Neural crest cell (in vitro differentiated cells): ENCODE data around the gene RERE. TPM values are rescaled to one million over a fixed set of nuclear protein-coding genes. Genes with fewer than 3 reads are reported as not detected.
A peak's percentile ranks its signal among the peaks of the same experiment; 100 is the strongest.
"Not testable (repeated sequence)": the region's sequence is repeated elsewhere in the genome, so short reads cannot be mapped to it uniquely, and the experiment has no call there.

ENCODE experiments used
- DNase-seq: peaks from one replicate; pipeline ENCODE4 v3.0.0; 2021; ENCODE audit warnings: low read depth, mixed read lengths, low spot score
- H3K27ac Mint-ChIP-seq: one replicate; pipeline ENCODE4 v1.8.0; 2021; ENCODE audit warnings: mild to moderate bottlenecking, mixed read lengths; ENCODE audit not compliant: unreplicated experiment
- H3K27me3 Mint-ChIP-seq: 2 replicates; pipeline ENCODE4 v1.8.0; 2021; ENCODE audit warnings: low read depth, mild to moderate bottlenecking, mixed read lengths
- H3K36me3 Mint-ChIP-seq: 2 replicates; pipeline ENCODE4 v1.8.0; 2021; ENCODE audit warnings: low read depth, mild to moderate bottlenecking, mixed read lengths
- H3K4me1 Mint-ChIP-seq: 2 replicates; pipeline ENCODE4 v1.8.0; 2021; ENCODE audit warnings: mixed read lengths
- H3K4me3 Mint-ChIP-seq: one replicate; pipeline ENCODE4 v1.8.0; 2021; ENCODE audit warnings: mild to moderate bottlenecking, mixed read lengths
- H3K9me3 Mint-ChIP-seq: 2 replicates; pipeline ENCODE4 v1.8.0; 2021; ENCODE audit warnings: mixed read lengths
- total RNA-seq: library from RNA; stranded (reverse); gene quantifications from 2 replicates; pipeline ENCODE4 v1.2.1, GENCODE V29; 2021
- TF ChIP-seq, protein P1 (sequence below): fragments of 200-600 bp; sonication (generic); conservative IDR thresholded peaks from 2 replicates; pipeline ENCODE4 v1.5.0; 2021; ENCODE audit warnings: antibody characterized with exemption, mild to moderate bottlenecking

RERE gene
- total RNA-seq, 1 donor from 2014 or later, result 122 TPM

GRCh38 chr1:8699679-8700078 lies 117.8 kb downstream of the RERE start:
- H3K36me3 Mint-ChIP-seq, result no peaks in the 10 kb centered on the region
- H3K4me1 Mint-ChIP-seq, result peaks cover 70% of the 10 kb centered on the region
- no peaks in the 10 kb centered on the region for H3K9me3 Mint-ChIP-seq
- H3K27ac Mint-ChIP-seq, result no peak overlapping the region
- peak overlapping the region; percentile 69 for H3K4me3 Mint-ChIP-seq
- H3K27me3 Mint-ChIP-seq, result no peaks in the 10 kb centered on the region
- TF ChIP-seq, protein P1, sequence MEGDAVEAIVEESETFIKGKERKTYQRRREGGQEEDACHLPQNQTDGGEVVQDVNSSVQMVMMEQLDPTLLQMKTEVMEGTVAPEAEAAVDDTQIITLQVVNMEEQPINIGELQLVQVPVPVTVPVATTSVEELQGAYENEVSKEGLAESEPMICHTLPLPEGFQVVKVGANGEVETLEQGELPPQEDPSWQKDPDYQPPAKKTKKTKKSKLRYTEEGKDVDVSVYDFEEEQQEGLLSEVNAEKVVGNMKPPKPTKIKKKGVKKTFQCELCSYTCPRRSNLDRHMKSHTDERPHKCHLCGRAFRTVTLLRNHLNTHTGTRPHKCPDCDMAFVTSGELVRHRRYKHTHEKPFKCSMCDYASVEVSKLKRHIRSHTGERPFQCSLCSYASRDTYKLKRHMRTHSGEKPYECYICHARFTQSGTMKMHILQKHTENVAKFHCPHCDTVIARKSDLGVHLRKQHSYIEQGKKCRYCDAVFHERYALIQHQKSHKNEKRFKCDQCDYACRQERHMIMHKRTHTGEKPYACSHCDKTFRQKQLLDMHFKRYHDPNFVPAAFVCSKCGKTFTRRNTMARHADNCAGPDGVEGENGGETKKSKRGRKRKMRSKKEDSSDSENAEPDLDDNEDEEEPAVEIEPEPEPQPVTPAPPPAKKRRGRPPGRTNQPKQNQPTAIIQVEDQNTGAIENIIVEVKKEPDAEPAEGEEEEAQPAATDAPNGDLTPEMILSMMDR, result no peak
- no peak for DNase-seq

- H3K4me3 Mint-ChIP-seq, result peak overlapping the region; percentile 20
Measured at GRCh38 chr1:8698937-8699447, 118.4 kb downstream of the RERE start.

GRCh38 chr1:8698012-8698630 lies 119.3 kb downstream of the RERE start:
- no peak for DNase-seq
- no peak overlapping the region for H3K27ac Mint-ChIP-seq
- no peaks in the 10 kb centered on the region for H3K36me3 Mint-ChIP-seq
- H3K4me3 Mint-ChIP-seq, result peak overlapping the region; percentile 51
- TF ChIP-seq, protein P1, result no peak
- H3K27me3 Mint-ChIP-seq, result no peaks in the 10 kb centered on the region
- no peaks in the 10 kb centered on the region for H3K9me3 Mint-ChIP-seq
- peaks cover 69% of the 10 kb centered on the region for H3K4me1 Mint-ChIP-seq

More at GRCh38 chr1:8698937-8699447, 118.4 kb downstream of the RERE start:
- no peaks in the 10 kb centered on the region for H3K36me3 Mint-ChIP-seq
- H3K27me3 Mint-ChIP-seq, result no peaks in the 10 kb centered on the region
- H3K27ac Mint-ChIP-seq, result no peak overlapping the region
- no peak for DNase-seq
- TF ChIP-seq, protein P1, result no peak
- no peaks in the 10 kb centered on the region for H3K9me3 Mint-ChIP-seq
- peaks cover 69% of the 10 kb centered on the region for H3K4me1 Mint-ChIP-seq

- H3K27ac Mint-ChIP-seq, H3K36me3 Mint-ChIP-seq: not testable (repeated sequence)
Measured at GRCh38 chr1:8695442-8695841, 122.0 kb downstream of the RERE start.

DNA sequence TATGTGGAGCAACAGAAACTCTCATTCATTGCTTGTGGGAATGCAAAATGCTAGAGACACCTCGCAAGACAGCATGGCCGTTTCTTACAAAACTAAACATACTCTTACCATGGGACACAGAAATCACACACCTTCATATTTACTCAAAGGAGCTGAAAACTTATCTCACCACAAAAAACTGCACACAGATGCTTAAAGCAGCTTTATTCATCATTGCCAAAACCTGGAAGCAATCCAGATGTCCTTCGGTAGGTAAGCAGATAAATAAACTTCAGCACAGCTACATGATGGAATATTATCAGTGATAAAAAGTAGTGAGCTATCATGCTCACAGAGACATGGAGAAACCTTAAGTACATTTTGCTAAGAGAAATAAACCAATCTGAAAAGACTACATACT lies 124.3 kb downstream of the RERE start:
- Mint-ChIP-seq H3K27ac (no peak overlapping the region), H3K27me3 (no peaks in the 10 kb centered on the region), H3K4me1 (peaks cover 42% of the 10 kb centered on the region), H3K36me3 (peaks cover 4% of the 10 kb centered on the region), H3K9me3 (peaks cover 4% of the 10 kb centered on the region), H3K4me3 (no peak overlapping the region)
- no peak for DNase-seq
- TF ChIP-seq, protein P1, result no peak

More at GRCh38 chr1:8695442-8695841, 122.0 kb downstream of the RERE start:
- H3K4me1 Mint-ChIP-seq, result peaks cover 53% of the 10 kb centered on the region
- not testable (repeated sequence) for H3K27me3 Mint-ChIP-seq, DNase-seq, H3K4me3 Mint-ChIP-seq, H3K9me3 Mint-ChIP-seq

DNA sequence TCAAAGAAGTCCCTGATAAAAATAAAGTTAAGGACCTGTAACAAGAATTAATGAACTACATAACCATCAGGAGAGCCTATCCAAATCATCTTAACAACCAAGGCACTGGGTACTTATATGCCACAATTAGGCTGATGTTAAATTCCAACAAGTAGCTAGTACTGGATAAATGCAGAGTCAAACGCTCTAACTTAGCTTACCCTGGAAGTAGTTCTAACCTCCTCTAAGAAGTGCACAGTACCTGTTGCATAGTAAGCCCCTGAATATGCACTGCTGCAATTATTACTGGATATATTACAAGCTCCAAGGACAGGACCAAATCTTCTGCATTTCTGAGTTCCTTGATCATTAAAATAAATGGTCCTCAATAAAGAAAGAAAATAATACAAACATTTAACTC lies 125.8 kb downstream of the RERE start:
- Mint-ChIP-seq H3K27me3 (no peaks in the 10 kb centered on the region), H3K27ac (no peak overlapping the region), H3K9me3 (peaks cover 4% of the 10 kb centered on the region), H3K4me3 (no peak overlapping the region), H3K4me1 (peaks cover 47% of the 10 kb centered on the region), H3K36me3 (peaks cover 4% of the 10 kb centered on the region)
- DNase-seq, result no peak
- TF ChIP-seq, protein P1, result no peak
